GM12864 (cell line): ENCODE data around the gene CLEC17A.
"Not testable (repeated sequence)": the region's sequence is repeated elsewhere in the genome, so short reads cannot be mapped to it uniquely, and the experiment has no call there.

ENCODE experiments used
- DNase-seq: peaks from one replicate; pipeline ENCODE4 v3.0.0-alpha.2; 2011; ENCODE audit warnings: low read depth
- H3K4me3 ChIP-seq: 2 replicates; pipeline ENCODE4 v1.5.1; 2011; ENCODE audit warnings: mild to moderate bottlenecking, low read depth, low read length, control low read depth
- CTCF ChIP-seq: IDR thresholded peaks from 2 replicates; pipeline ENCODE4 v1.5.1; 2011; ENCODE audit warnings: low read depth, mild to moderate bottlenecking, moderate library complexity, low read length, control low read depth, inconsistent platforms; ENCODE audit errors: missing control alignments

CLEC17A gene

DNA sequence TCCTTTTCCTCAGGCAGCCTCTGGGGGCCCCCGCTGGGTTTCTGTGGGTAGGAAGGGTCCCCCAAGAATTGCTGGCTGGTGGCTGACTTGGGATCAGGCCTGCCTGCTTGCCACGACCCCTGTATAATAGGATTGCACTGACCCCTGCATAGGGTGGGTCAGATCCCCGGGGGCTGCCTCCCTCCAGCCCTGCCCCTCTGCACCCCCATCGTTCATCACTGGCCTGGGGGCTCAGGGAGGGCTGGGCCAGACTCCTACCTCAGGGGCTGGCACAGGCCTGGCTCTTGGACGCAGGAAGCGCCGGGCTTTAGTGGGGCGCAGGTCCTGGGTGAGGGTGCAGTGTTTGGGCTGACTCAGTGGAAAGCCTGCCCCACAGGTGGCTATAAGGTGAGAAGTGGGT is 21.6 kb upstream of the CLEC17A start:
- no peak for TF ChIP-seq CTCF
- DNase-seq, result no peak
- H3K4me3 ChIP-seq, result no peak overlapping the region

DNA sequence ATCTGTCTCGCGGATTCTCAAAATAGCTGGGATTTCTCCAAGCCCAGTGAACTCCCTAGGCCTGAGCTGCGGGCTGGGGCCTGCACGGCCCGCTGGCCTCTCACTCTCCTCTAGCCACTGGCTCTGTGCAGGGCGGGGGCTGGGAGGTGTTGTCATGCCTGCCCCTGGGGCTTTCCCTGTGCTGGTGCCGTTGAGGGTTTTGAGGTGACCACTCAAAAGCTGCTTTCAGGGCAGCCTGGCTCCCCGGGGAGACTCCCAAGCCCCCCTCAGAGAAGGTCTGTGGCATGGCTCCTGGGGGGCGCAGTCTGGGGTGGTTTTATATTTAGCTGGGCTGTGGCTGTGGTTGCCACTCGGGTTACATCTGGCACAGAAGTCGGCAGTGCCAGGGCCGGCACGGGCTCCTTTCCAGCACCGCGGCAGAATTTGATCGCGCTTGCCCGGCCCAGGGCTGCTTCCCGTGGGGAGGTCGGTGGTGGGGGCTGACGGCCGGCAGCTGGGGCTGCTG is 21.0 kb upstream of the CLEC17A start:
- TF ChIP-seq CTCF, result no peak
- DNase-seq, result no peak
- H3K4me3 ChIP-seq, result no peak overlapping the region

DNA sequence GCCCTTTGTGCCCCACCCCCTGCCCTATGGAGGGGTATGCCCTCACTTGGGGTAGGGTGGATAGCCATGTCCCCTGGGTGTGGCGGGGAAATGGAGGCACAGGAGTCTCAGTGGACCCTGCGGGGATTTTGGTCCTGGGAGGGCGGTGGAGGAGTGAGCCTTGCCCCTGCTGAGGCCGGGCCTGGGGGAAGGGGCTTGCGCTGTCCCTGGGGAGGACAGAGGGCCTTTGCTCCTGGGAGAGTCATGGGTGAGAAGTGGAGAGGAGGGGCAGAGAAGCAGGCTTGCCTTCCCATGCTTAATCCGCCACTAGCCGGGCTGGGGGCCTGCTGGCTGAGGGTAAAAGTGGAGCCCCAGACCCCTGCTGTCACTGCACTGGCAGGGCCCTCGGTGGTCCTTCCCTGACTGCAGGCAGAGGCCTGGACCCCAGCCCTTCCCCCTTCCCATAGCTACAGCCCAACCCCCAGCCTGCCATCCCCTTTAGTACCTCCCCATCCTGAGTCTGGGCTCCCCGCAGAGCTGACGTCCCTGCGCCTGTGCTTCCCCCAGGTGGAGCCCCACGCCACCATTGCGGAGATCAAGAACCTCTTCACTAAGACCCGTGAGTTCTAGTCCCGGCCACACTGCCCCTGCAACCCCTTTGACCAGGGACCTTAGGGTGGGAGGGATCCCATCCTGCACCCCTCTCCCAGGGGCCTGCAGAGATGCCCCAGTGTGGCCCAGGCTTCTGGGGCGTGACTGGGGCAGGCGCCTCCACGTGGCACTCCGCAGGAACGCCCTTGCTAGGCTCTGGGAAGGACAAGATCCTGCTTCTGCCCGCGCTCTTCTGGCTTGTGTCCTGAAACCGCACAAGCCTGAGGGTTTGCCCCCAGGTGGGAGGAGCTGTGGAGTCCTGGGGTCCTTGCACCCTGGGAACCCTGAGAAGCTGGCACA is 20.0 kb upstream of the CLEC17A start:
- H3K4me3 ChIP-seq, result no peak overlapping the region
- no peak for DNase-seq
- no peak for TF ChIP-seq CTCF

GRCh38 chr19:14563590-14563926 is 19.3 kb upstream of the CLEC17A start:
- H3K4me3 ChIP-seq, result no peak overlapping the region
- no peak for TF ChIP-seq CTCF
- DNase-seq, result no peak

- no peak for TF ChIP-seq CTCF
- H3K4me3 ChIP-seq, result no peak overlapping the region
- no peak for DNase-seq
Measured at GRCh38 chr19:14563989-14564651, 18.8 kb upstream of the CLEC17A start.

- H3K4me3 ChIP-seq, DNase-seq: not testable (repeated sequence)
Measured at GRCh38 chr19:14564652-14565297, 18.1 kb upstream of the CLEC17A start.

DNA sequence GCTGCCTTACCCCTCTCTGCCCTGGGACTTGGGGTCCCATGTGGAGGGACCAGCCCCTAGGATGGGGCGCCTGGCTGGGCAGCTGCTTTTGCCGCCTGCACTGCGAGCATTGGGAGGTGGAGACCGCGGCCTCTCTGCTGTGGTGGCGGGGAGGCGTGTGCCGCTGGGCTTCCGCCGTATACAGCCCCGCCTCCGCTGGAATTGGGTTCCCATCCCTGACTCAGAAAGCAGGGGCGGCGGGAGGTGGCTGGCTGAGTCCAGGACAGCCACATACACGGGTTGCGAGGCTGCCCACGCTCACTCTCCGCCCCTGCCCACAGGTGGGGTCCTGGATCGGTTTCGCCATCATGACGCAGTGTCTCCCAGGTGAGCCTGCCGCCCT is 17.6 kb upstream of the CLEC17A start:
- TF ChIP-seq CTCF, result no peak

More for the DNA sequence above, 17.6 kb upstream of the CLEC17A start:
- DNase-seq, result no peak
- H3K4me3 ChIP-seq, result no peak overlapping the region
